Stimulated activated CD8-positive, alpha-beta memory T cell treated with anti-CD3 and anti-CD28 coated beads, Interleukin-2, amount 100 ng/mL, for 48 hours (primary cell): ENCODE results near the gene CPA5.

Experiments
- DNase-seq, 2 donors: peaks; one replicate each; pipeline ENCODE4 v3.0.0-alpha.2; 2020; ENCODE audit warnings: low read depth in 2 of 2

Gene CPA5

DNA sequence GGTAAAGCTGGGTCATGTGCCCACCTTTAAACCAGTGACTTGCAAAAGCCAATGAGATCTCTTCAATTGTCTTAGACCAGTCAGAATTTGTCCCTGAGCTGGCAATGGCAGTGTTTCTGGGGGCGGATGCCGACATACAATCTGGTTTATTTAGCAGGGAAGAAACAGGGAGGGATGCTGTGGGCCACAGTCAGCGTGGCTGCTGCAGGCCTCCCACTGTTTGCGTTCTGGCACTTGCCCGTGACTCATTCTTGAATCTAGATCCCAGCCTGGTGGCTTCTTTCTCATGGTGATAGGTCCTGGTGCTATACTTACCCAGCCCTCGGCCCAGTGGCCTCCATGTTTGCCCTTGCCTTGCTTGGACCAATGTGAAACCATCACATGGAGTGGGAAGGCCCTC is 32.6 kb downstream of the CPA5 start:
- no peak for DNase-seq

DNA sequence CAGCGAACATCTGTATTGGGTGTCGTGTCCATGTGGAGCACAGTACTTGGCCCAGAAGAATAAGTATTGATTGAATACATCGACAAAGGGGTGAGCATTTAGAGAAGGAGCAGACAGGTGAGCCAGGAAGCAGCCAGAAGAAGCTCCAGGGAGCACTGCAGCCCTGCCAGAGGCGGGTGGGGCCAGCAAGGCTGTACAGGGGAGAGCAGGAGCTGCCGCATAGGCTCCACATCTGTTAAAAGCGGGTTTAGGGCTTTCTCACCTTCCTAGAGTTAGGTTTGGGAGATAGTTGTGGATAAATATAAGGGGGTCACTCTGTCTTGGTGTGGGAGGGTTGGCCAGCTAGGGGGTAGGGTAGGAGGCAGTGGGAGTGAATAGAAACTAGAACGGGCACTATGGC is 34.4 kb downstream of the CPA5 start:
- no peak for DNase-seq

DNA sequence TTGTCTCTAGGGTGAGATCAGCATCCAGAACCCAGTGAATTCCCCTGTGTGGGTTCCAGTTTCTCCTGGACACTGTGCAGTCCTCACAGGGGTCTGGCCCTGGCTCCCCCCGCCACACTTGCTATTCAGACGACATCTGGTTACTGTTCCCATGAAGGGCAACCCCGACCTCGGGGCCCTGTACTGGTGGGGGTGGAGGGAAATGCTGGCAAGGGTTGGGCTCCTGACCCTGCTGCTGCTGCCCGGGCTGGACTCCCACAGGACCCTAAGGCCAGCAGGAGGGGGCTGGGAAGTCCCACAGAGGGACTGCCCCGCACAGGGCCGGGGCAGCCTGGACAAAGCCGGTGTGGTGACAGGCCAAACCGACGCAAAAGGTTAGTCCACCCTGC is 34.9 kb downstream of the CPA5 start:
- DNase-seq, result no peak

DNA sequence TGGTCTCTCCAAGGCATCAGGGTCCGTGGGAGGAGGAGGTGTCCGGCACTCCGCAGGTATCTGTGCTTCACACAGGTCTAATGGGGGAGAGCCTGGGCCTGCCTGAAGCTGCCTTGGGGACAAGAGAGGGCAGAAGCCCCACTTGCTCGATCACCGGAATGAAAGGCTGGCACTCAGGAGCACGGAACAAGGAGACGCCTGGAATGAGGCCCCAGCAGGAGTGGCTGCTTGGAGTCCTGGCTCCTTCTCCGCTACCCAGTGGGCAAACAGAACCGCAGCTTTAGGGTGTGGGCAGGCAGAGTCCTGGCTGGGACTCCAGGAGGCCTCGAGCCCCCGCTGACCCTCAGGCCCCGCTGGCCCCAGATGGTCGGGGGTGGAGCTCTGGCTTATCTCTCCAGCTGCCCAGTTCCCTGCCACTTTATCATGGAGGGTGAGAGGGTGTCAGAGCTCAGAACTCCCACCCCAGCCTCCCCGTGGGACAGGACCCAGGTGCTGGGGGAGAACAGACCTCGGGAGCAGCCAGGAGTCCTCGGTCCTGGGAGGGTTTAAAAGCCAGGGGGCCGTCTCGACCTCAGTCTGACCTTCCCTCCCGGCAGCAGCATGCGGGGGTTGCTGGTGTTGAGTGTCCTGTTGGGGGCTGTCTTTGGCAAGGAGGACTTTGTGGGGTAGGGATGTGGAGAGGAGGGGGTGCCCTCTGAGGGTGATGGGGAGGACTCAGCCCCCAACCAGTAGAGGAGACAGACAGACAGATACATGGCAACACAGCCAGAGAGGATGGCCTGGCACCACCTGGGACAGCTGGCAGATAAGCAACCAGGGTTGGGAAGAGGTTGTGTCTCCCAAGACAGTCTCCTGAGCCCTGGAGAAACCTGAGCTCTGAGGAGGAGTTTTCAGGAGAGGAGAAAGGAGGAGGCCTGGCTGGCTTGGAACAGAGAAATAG is 35.6 kb downstream of the CPA5 start, which contains the start of gene CPA1:
TSS of gene CPA1 (plus strand) at position 574 of the 940 bp plus-strand sequence. CDS start at position 601, 27 bp downstream.
- DNase-seq, result no peak

DNA sequence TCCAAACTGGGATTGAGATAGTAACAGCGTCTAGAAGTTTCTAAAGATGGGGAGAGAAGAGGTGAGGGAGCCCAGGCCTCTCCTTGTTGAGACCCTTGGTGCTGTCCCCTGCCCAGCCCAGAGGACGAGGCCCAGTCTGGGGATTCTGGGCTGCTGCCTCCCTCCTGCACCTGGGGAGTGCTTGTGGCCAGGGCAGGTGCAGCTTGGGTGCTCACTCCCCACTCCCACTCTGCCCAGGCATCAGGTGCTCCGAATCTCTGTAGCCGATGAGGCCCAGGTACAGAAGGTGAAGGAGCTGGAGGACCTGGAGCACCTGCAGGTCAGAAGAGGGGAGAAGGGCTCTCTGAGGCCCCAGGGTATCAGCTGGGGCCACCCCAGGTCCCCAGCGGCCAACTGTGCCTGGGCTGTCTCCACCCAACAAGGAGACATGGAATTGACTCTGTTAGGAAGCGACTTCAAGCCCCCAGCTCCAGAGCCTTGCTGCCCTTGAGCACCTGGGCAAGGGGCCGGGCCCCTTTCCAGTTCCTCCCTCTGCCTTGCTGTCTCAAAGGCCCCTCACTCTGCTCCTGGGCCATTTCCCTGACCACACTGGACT is 36.3 kb downstream of the CPA5 start:
- DNase-seq, result no peak

DNA sequence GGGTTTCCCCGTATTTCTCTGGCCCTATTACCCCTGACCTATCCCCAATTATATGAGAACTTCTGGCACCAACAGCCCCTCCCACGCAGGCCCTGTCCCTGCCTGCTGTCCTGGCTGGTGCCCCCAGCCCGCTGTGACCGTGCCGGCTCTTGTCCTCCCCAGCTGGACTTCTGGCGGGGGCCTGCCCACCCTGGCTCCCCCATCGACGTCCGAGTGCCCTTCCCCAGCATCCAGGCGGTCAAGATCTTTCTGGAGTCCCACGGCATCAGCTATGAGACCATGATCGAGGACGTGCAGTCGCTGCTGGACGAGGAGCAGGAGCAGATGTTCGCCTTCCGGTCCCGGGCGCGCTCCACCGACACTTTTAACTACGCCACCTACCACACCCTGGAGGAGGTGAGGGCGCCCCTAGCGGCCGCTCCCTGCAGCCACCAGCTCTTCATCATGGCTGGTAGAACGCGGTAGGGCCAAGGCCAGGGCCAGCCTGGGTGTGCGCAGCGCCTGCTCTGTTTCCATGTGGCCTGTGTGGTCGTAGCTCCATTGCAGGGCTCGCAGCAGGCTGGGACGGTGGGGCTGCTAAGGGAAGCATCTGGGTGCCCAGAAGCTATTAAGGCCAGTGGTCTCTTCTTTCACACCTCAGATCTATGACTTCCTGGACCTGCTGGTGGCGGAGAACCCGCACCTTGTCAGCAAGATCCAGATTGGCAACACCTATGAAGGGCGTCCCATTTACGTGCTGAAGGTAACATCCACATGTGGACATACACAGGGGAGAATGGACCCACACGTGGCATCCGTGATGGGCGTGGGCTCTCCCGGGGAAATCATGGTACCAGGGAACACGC is 37.1 kb downstream of the CPA5 start:
- DNase-seq, result no peak

DNA sequence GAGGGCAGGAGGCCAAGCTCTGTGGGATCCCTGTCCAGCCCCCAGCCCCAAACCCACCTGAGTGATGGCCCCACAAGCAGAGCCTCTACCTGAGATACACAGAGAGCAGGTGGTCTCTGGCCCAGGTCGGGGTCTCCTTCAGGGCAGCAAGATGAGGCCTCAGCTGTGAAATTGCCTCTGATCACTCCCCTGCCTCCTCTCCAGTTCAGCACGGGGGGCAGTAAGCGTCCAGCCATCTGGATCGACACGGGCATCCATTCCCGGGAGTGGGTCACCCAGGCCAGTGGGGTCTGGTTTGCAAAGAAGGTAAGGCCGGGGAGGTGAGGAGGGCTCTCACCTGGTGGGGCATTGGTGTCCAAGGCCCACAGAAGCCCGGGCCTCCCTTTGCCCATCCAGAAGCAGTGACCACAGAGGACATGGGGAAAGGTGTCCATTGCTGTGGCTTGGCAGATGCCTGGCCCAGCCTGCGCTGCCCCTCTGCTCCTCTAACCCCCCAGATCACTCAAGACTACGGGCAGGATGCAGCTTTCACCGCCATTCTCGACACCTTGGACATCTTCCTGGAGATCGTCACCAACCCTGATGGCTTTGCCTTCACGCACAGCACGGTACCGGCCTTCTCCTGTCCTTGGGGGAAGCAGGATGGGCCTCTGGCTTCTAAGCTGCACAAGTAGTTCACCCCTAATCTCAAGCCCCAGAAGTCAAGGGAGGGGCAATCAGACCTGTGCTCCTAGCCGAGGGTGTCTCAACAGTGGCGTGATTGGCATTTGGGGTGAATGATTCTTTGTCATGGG is 38.8 kb downstream of the CPA5 start:
- DNase-seq, result no peak

DNA sequence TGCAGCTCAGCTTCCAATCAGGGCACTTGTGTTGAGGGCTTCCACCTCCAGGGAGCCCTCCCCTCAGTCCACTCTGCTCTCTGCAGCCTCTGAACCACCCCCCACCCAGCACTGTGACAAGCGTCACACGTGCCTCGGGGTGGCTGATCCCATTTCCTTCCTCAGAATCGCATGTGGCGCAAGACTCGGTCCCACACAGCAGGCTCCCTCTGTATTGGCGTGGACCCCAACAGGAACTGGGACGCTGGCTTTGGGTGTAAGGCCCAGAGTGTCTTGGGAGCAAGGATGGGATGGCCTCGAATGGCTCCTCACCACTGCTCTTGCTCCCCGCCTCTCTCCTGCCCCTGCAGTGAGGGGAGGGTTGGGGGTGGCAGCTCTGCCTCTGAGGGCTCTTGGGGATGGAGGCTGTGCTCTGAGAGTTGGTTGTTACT is 39.8 kb downstream of the CPA5 start:
- DNase-seq, result no peak

DNA sequence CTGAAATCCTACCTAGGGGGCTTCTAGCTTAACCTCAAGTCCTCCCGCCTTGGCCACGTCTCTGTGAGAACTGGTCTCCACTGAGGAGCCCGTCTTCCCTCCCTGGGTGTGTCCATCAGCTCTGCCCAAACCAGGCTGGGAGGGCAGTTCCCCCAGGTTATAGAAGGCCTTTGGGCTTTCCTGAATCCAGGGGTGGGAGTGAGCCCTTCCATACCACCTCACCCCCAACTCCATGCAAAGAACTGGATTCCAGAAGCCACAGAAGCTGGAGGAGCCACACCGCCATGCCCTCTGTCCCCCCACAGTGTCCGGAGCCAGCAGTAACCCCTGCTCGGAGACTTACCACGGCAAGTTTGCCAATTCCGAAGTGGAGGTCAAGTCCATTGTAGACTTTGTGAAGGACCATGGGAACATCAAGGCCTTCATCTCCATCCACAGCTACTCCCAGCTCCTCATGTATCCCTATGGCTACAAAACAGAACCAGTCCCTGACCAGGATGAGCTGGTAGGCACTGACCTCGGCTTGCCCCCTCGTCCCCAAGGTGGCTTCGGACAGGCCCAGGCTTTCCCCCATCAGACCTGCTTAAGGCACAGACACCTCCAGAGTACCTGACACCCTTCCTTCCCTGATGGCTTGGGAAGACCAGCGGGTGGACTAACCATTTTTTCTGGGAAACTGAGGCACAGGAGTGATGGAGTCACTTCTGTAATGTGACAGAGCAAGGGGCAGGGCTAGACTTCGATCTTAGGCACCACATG is 40.4 kb downstream of the CPA5 start:
- DNase-seq, result no peak

DNA sequence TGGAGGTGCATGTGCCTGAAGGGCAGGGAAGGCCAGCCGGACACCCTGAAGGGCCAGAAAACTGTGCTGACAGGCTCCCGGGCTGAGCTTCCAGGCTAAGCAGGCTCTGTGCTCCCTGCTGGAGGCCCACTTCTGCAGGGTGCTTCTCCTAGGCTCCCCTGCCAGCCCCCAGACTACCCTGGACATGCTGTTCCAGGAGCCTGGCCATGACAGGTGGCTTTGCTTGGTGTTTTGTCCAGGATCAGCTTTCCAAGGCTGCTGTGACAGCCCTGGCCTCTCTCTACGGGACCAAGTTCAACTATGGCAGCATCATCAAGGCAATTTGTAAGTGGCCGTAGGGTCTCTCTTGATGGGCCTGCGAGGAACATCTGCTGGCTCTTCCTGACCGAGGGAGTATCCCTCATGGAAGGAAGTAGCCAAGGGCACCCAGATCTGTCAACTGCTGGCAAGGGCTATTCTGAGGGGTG is 41.0 kb downstream of the CPA5 start:
- DNase-seq, result no peak

DNA sequence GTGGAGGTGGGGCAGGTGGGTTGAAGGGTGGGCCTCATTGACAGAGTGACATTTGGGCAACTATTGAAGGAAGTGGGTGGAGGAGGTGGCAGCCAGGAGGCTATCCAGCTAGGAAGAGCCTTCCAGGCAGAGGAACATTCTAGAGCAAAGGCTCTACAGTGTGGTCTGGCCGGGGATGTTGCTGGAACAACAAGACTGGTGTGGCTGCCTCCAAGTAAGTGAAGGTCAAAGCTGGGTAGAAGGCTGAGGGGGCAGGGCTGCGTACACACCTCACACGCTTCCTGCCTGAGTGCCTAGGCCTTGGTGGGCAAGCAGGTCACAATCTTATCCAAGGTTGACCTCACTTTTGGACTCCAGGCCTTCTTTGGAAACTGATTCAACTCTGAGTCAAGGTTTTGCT is 42.3 kb downstream of the CPA5 start:
- DNase-seq, result no peak

DNA sequence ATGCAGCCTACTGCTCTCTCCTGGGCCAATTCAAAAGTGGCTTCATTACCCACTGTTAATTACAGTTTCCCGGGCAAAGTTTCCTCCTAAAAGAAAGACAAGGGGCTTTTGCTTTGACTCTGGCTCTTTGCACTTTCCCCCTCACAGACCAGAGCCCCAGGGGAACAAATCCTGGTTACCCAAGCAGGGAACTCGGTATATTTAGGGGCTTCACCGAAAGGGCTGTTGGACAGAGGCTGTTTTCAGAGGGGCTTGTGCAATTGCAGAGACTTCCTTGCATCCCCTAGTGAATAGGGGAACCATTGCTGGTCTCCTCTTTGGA is 42.7 kb downstream of the CPA5 start:
- no peak for DNase-seq

DNA sequence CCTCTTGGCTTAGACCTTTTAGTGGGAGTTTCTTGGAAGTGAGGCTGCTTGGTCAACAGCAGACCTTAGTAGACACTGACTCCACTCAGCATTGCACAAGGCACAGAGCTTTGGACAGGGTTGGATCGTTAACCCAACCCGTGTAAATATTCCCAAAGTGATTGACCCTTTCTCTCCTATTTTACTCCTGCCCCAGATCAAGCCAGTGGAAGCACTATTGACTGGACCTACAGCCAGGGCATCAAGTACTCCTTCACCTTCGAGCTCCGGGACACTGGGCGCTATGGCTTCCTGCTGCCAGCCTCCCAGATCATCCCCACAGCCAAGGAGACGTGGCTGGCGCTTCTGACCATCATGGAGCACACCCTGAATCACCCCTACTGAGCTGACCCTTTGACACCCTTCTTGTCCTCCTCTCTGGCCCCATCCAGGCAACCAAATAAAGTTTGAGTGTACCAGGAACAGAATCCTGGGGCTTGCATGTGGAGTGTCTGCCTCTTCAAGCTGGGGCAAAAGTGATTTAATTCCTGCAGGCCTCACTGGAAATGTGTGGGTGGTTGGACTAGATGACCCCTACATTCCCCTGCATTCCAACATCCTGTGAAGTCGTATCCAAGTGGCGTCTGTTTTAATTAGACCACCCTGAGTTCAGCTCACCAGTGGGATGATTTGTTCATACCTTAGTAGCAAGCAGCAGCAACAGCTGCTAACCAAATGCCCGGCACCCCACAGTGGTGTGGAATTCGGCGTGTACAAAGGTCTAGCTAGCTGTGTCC is 43.2 kb downstream of the CPA5 start:
- no peak for DNase-seq

DNA sequence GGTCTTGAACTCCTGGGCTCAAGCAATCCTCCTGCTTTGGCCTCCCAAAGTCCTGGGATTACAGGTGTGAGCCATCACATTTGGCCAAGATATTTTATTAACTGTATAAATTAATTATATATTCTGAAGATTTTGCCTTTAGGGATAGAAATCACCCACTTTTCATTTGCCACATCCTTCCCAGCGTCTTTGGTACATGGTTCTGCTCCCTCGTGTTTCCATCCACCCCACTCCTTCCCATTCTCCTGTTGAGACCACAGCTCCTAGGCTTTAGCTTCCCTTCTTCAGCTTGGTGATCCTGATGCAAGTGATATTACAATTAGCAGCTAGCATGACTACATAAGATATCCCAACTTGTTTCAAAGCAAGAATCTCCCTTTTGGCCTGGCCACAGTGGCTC is 44.1 kb downstream of the CPA5 start:
- DNase-seq, result no peak

DNA sequence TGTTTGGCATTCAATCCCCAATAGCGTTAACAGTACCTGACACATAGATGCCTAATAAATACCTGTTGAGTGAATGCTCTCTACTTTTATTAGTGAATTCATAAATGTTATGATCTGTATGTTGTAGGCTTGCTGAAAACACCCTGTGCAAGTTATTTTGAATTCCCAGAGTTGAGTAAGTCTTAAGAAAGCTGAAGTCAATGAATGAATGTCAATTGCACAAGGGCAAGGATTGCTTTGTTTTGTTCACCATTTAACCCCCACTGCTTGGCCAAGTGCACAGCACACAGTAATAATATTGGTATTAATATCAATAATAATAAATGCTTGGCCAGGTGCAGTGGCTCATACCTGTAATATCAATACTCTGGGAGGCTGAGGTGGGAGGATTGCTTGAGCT is 45.9 kb downstream of the CPA5 start:
- no peak for DNase-seq

DNA sequence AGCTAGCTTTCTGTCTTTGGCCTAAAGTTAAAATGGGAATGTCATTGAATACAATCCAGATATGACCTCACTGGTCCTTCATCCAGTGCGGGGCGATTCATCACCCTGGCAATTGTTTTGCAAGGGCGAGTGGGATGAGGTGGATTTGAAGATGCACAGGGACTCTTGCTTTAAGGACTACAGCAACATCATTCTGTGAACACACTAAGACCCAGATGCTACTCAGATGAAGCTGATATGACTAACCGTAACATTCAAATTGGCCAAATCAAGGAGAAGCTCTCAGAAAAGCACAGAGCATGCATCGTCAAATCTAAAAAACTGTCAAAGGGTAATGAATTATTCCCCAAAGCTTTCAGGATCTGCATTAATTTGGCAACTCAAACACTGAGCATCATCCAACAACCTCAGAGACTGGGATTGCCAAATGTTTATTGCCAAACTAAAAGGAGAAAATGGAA is 48.5 kb downstream of the CPA5 start:
- DNase-seq, result no peak

DNA sequence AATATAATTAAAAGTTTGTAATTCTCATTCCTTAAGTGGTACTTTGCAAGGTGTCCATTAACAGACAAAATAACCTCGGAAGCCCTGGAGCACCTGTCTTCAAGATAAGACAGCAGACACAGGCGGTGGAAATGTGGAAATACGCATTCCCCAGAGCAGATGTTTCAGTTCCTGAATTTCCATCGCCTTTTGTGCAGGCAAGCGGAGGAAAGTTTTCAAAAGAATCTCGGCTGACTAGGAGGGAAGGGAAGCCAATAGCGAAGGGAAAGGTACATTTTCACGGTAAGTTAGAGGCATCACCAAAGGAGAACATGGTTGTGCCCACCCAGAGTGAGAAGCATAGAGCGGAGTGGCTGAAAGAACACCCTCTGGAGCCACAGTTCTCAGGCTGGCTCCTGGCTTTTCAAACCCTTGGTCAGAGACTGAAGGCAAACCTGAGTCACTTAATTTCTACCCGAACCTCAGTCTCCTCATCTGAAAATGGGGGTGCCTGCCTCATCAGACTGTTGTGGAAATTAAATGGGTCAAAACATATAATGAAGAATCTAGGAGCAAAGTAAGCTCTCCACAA is 49.3 kb downstream of the CPA5 start:
- DNase-seq, result no peak

DNA sequence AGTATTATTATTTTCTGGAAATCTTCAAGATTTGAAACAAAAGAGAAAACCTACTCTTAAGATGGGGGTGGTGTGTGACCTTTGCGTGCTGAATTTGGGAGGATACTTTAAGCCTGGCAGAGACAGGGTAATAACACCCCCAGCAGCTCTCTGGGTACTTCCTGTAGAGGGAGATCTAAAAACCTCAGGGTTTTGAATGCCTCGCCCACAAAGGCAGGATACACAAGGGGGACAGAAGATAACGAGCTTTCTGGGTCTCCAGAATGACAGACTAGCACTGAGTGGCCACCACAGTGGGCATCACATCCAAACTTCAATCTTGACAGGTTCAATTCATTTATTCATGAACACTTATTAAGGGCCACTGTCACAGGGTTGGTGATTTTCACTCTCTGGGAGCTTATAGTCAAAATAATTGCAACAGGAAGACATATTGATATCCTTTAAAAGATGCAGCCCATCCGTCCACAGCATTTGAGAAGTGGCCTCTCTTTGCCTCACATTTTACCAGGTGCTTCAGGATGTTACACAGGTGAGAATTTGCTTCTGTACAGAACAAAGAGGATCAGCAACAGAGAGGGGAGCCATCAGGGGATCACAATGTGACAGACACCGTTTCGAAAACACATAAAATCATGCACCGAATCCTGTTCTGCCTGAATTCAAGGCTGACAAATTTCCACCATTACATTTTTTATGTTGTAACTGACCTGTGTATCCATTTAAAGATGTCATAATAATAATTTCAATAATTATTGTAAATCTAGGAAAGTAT is 50.0 kb downstream of the CPA5 start:
- DNase-seq, result no peak

DNA sequence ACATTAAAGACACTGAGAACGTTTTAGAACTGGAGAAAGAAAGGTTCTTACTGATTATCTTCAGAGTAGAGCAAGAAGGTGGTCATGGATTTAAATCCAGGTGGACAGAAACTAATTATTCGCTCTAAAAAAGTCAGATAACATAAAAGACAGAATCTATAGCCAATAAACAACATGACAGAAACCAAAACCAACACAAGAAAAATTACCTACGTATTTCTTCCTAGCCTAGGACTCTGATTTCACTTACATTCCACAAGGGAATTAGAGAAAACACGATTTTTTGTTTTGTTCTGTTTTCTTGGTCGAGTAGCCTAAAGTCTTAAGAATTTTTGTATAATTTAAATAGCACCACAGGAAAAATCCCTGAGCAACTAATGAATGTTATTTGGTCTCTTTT is 50.8 kb downstream of the CPA5 start:
- DNase-seq, result no peak
